ENCODE results near the gene MMP17. TPM values are rescaled to one million over a fixed set of nuclear protein-coding genes. Genes with fewer than 3 reads are reported as not detected.

MMP17 gene
- total and polyA plus RNA-seq, 2 experiments from 2014 or later, result 0.40 to 0.42 TPM

- Histone ChIP-seq H3K9me3 (ENCODE audit: low read depth) (no peaks in the 10 kb centered on the region), H3K27ac (no peak overlapping the region), H3K4me2 (no peak overlapping the region), H3K36me3 (replicated peaks; ENCODE audit: insufficient read depth, low read depth) (no peaks in the 10 kb centered on the region), H3K79me2 (no peaks in the 10 kb centered on the region), H3K4me1 (ENCODE audit: insufficient read depth) (no peaks in the 10 kb centered on the region), H2AFZ (no peak overlapping the region), H3K9me2 (replicated peaks; ENCODE audit: insufficient read depth) (no peaks in the 10 kb centered on the region), H4K20me1 (ENCODE audit: insufficient read depth, poor library complexity, severe bottlenecking) (no peaks in the 10 kb centered on the region), H3K4me3 (no peak overlapping the region), H3K27me3 (no peaks in the 10 kb centered on the region)
- 95% methylated on average over 31 of the region's 47 CpGs for WGBS (ENCODE audit: low lambda C conversion rate, missing lambda C conversion rate)
- no peak for DNase-seq (ENCODE audit: low spot score)
- no peak for TF ChIP-seq EZH2phosphoT487 (IDR thresholded peaks at IDR 0.05; ENCODE audit: low read depth, severe bottlenecking, unreplicated experiment)
- TF ChIP-seq EZH2 (IDR thresholded peaks at IDR 0.05; ENCODE audit: borderline replicate concordance), result no peak
- TF ChIP-seq, protein P1, sequence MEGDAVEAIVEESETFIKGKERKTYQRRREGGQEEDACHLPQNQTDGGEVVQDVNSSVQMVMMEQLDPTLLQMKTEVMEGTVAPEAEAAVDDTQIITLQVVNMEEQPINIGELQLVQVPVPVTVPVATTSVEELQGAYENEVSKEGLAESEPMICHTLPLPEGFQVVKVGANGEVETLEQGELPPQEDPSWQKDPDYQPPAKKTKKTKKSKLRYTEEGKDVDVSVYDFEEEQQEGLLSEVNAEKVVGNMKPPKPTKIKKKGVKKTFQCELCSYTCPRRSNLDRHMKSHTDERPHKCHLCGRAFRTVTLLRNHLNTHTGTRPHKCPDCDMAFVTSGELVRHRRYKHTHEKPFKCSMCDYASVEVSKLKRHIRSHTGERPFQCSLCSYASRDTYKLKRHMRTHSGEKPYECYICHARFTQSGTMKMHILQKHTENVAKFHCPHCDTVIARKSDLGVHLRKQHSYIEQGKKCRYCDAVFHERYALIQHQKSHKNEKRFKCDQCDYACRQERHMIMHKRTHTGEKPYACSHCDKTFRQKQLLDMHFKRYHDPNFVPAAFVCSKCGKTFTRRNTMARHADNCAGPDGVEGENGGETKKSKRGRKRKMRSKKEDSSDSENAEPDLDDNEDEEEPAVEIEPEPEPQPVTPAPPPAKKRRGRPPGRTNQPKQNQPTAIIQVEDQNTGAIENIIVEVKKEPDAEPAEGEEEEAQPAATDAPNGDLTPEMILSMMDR (IDR thresholded peaks at IDR 0.05; ENCODE audit: poor library complexity), result no peak
Observed at GRCh38 chr12:131849700-131850553, 21.7 kb downstream of the MMP17 start.

- peak; percentile 63 for DNase-seq (ENCODE audit: low spot score)
- TF ChIP-seq EZH2 (IDR thresholded peaks at IDR 0.05; ENCODE audit: borderline replicate concordance), result no peak
- TF ChIP-seq, protein P1 (IDR thresholded peaks at IDR 0.05; ENCODE audit: poor library complexity), result peak; percentile 56
- Histone ChIP-seq H2AFZ (no peak overlapping the region), H3K9me2 (replicated peaks; ENCODE audit: insufficient read depth) (no peaks in the 10 kb centered on the region), H3K36me3 (replicated peaks; ENCODE audit: insufficient read depth, low read depth) (no peaks in the 10 kb centered on the region), H3K4me1 (ENCODE audit: insufficient read depth) (no peaks in the 10 kb centered on the region), H3K9me3 (ENCODE audit: low read depth) (no peaks in the 10 kb centered on the region), H3K4me3 (no peak overlapping the region), H3K4me2 (no peak overlapping the region), H4K20me1 (ENCODE audit: insufficient read depth, poor library complexity, severe bottlenecking) (no peaks in the 10 kb centered on the region), H3K79me2 (no peaks in the 10 kb centered on the region), H3K27me3 (no peaks in the 10 kb centered on the region), H3K27ac (no peak overlapping the region)
- WGBS (ENCODE audit: low lambda C conversion rate, missing lambda C conversion rate), result 90% methylated on average over 32 of the region's 41 CpGs
Observed at GRCh38 chr12:131850856-131851559, 22.8 kb downstream of the MMP17 start.

GRCh38 chr12:131851741-131852550, 23.8 kb downstream of the MMP17 start:
- Histone ChIP-seq H3K4me2 (no peak overlapping the region), H2AFZ (no peak overlapping the region), H3K4me1 (ENCODE audit: insufficient read depth) (no peaks in the 10 kb centered on the region), H3K4me3 (no peak overlapping the region), H4K20me1 (ENCODE audit: insufficient read depth, poor library complexity, severe bottlenecking) (no peaks in the 10 kb centered on the region), H3K9me3 (ENCODE audit: low read depth) (no peaks in the 10 kb centered on the region), H3K9me2 (replicated peaks; ENCODE audit: insufficient read depth) (no peaks in the 10 kb centered on the region), H3K27me3 (no peaks in the 10 kb centered on the region), H3K27ac (no peak overlapping the region), H3K79me2 (no peaks in the 10 kb centered on the region), H3K36me3 (replicated peaks; ENCODE audit: insufficient read depth, low read depth) (no peaks in the 10 kb centered on the region)
- WGBS (ENCODE audit: low lambda C conversion rate, missing lambda C conversion rate), result 96% methylated on average over 29 of the region's 37 CpGs
- no peak for DNase-seq (ENCODE audit: low spot score)
- TF ChIP-seq, protein P1 (IDR thresholded peaks at IDR 0.05; ENCODE audit: poor library complexity), result no peak
- TF ChIP-seq EZH2phosphoT487 (IDR thresholded peaks at IDR 0.05; ENCODE audit: low read depth, severe bottlenecking, unreplicated experiment), result no peak
- TF ChIP-seq EZH2 (IDR thresholded peaks at IDR 0.05; ENCODE audit: borderline replicate concordance), result no peak
